ENCODE data around the gene FTSJ1. TPM values are rescaled to one million over a fixed set of nuclear protein-coding genes. Genes with fewer than 3 reads are reported as not detected.
"Not testable (repeated sequence)": the region's sequence is repeated elsewhere in the genome, so short reads cannot be mapped to it uniquely, and the experiment has no call there.

The FTSJ1 gene
- 42.8 TPM for polyA plus RNA-seq (2013, experiment 1 of 4)
- polyA plus RNA-seq (2013, experiment 2 of 4): 41.4 TPM
- 33.4 TPM for polyA plus RNA-seq (2013, experiment 3 of 4)
- 38.0 TPM for polyA plus RNA-seq (2013, experiment 4 of 4)

GRCh38 chrX:48475774-48476577 is at the start of gene FTSJ1:
TSS of gene FTSJ1 (plus strand) at chrX:48476199. CDS start at chrX:48478048, 1,849 bp downstream.
- WGBS, 2 experiments: 0 to 1% methylated on average over 75 of the region's 75 CpGs
- Histone ChIP-seq H3K4me3 (ENCODE audit: insufficient read depth, low read depth, low read length) (peak within 1 kb of the TSS; percentile 67), H3K9me3 (ENCODE audit: control insufficient read depth, low read length) (no peaks in the 10 kb centered on the region), H3K36me3 (ENCODE audit: control insufficient read depth, insufficient read depth, low read length) (no peaks in the 10 kb centered on the region), H3K27me3 (ENCODE audit: control insufficient read depth, insufficient read depth, low read length, poor library complexity, severe bottlenecking) (no peaks in the 10 kb centered on the region), H3K27ac (ENCODE audit: insufficient read depth, low read depth, low read length, poor library complexity, severe bottlenecking) (no peak within 1 kb of the TSS), H3K4me1 (ENCODE audit: control insufficient read depth, insufficient read depth, low read length) (peaks cover 9% of the 10 kb centered on the region)

GRCh38 chrX:48427027-48427716 is 48.8 kb upstream of the FTSJ1 start:
- H3K36me3 ChIP-seq (ENCODE audit: control insufficient read depth, insufficient read depth, low read length); H3K27ac ChIP-seq (ENCODE audit: insufficient read depth, low read depth, low read length, poor library complexity, severe bottlenecking); H3K4me3 ChIP-seq (ENCODE audit: insufficient read depth, low read depth, low read length); H3K27me3 ChIP-seq (ENCODE audit: control insufficient read depth, insufficient read depth, low read length, poor library complexity, severe bottlenecking); H3K4me1 ChIP-seq (ENCODE audit: control insufficient read depth, insufficient read depth, low read length); H3K9me3 ChIP-seq (ENCODE audit: control insufficient read depth, low read length): not testable (repeated sequence)
- no CpG with 5 or more reads among the region's 12 CpGs for WGBS, 2 experiments

GRCh38 chrX:48429606-48430005 is 46.4 kb upstream of the FTSJ1 start:
- not testable (repeated sequence) for H3K27me3 ChIP-seq (ENCODE audit: control insufficient read depth, insufficient read depth, low read length, poor library complexity, severe bottlenecking); H3K27ac ChIP-seq (ENCODE audit: insufficient read depth, low read depth, low read length, poor library complexity, severe bottlenecking); H3K4me3 ChIP-seq (ENCODE audit: insufficient read depth, low read depth, low read length); H3K9me3 ChIP-seq (ENCODE audit: control insufficient read depth, low read length); H3K36me3 ChIP-seq (ENCODE audit: control insufficient read depth, insufficient read depth, low read length); H3K4me1 ChIP-seq (ENCODE audit: control insufficient read depth, insufficient read depth, low read length)
- 71 to 81% methylated on average over 5 of the region's 5 CpGs for WGBS, 2 experiments

- not testable (repeated sequence) for H3K4me3 ChIP-seq (ENCODE audit: insufficient read depth, low read depth, low read length); H3K27ac ChIP-seq (ENCODE audit: insufficient read depth, low read depth, low read length, poor library complexity, severe bottlenecking); H3K4me1 ChIP-seq (ENCODE audit: control insufficient read depth, insufficient read depth, low read length); H3K27me3 ChIP-seq (ENCODE audit: control insufficient read depth, insufficient read depth, low read length, poor library complexity, severe bottlenecking); H3K36me3 ChIP-seq (ENCODE audit: control insufficient read depth, insufficient read depth, low read length); H3K9me3 ChIP-seq (ENCODE audit: control insufficient read depth, low read length)
- WGBS, 2 experiments: 83 to 95% methylated on average over 1 to 3 of the region's 4 CpGs
These were observed 45.8 kb upstream of the FTSJ1 start for GRCh38 chrX:48430166-48430565.

GRCh38 chrX:48433713-48434112 is 42.3 kb upstream of the FTSJ1 start:
- not testable (repeated sequence) for H3K27ac ChIP-seq (ENCODE audit: insufficient read depth, low read depth, low read length, poor library complexity, severe bottlenecking); H3K4me1 ChIP-seq (ENCODE audit: control insufficient read depth, insufficient read depth, low read length); H3K36me3 ChIP-seq (ENCODE audit: control insufficient read depth, insufficient read depth, low read length); H3K9me3 ChIP-seq (ENCODE audit: control insufficient read depth, low read length); H3K4me3 ChIP-seq (ENCODE audit: insufficient read depth, low read depth, low read length); H3K27me3 ChIP-seq (ENCODE audit: control insufficient read depth, insufficient read depth, low read length, poor library complexity, severe bottlenecking)
- WGBS, 2 experiments: 81 to 83% methylated on average over 13 of the region's 13 CpGs

- H3K36me3 ChIP-seq (ENCODE audit: control insufficient read depth, insufficient read depth, low read length); H3K4me3 ChIP-seq (ENCODE audit: insufficient read depth, low read depth, low read length); H3K9me3 ChIP-seq (ENCODE audit: control insufficient read depth, low read length); H3K4me1 ChIP-seq (ENCODE audit: control insufficient read depth, insufficient read depth, low read length); H3K27ac ChIP-seq (ENCODE audit: insufficient read depth, low read depth, low read length, poor library complexity, severe bottlenecking); H3K27me3 ChIP-seq (ENCODE audit: control insufficient read depth, insufficient read depth, low read length, poor library complexity, severe bottlenecking): not testable (repeated sequence)
- 97 to 100% methylated on average over 3 to 5 of the region's 6 CpGs for WGBS, 2 experiments
These were observed 28.8 kb upstream of the FTSJ1 start for GRCh38 chrX:48447201-48447600.

- Histone ChIP-seq H3K9me3 (ENCODE audit: control insufficient read depth, low read length) (no peaks in the 10 kb centered on the region), H3K27me3 (ENCODE audit: control insufficient read depth, insufficient read depth, low read length, poor library complexity, severe bottlenecking) (no peaks in the 10 kb centered on the region), H3K36me3 (ENCODE audit: control insufficient read depth, insufficient read depth, low read length) (no peaks in the 10 kb centered on the region), H3K4me3 (ENCODE audit: insufficient read depth, low read depth, low read length) (no peak overlapping the region), H3K4me1 (ENCODE audit: control insufficient read depth, insufficient read depth, low read length) (no peaks in the 10 kb centered on the region), H3K27ac (ENCODE audit: insufficient read depth, low read depth, low read length, poor library complexity, severe bottlenecking) (no peak overlapping the region)
These were observed 25.9 kb upstream of the FTSJ1 start for GRCh38 chrX:48450076-48450475.

GRCh38 chrX:48451708-48452107 is 24.3 kb upstream of the FTSJ1 start:
- Histone ChIP-seq H3K4me3 (ENCODE audit: insufficient read depth, low read depth, low read length) (no peak overlapping the region), H3K27me3 (ENCODE audit: control insufficient read depth, insufficient read depth, low read length, poor library complexity, severe bottlenecking) (no peaks in the 10 kb centered on the region), H3K9me3 (ENCODE audit: control insufficient read depth, low read length) (no peaks in the 10 kb centered on the region), H3K36me3 (ENCODE audit: control insufficient read depth, insufficient read depth, low read length) (no peaks in the 10 kb centered on the region), H3K27ac (ENCODE audit: insufficient read depth, low read depth, low read length, poor library complexity, severe bottlenecking) (no peak overlapping the region), H3K4me1 (ENCODE audit: control insufficient read depth, insufficient read depth, low read length) (no peaks in the 10 kb centered on the region)
- WGBS, 2 experiments: 68 to 91% methylated on average over 4 of the region's 4 CpGs

GRCh38 chrX:48456628-48457331 is 19.2 kb upstream of the FTSJ1 start:
- H3K36me3 ChIP-seq (ENCODE audit: control insufficient read depth, insufficient read depth, low read length): no peaks in the 10 kb centered on the region
- H3K27me3 ChIP-seq (ENCODE audit: control insufficient read depth, insufficient read depth, low read length, poor library complexity, severe bottlenecking): no peaks in the 10 kb centered on the region
- 88 to 95% methylated on average over 2 to 4 of the region's 6 CpGs for WGBS, 2 experiments
- H3K4me1 ChIP-seq (ENCODE audit: control insufficient read depth, insufficient read depth, low read length): no peaks in the 10 kb centered on the region
- H3K27ac ChIP-seq (ENCODE audit: insufficient read depth, low read depth, low read length, poor library complexity, severe bottlenecking): no peak overlapping the region
- no peaks in the 10 kb centered on the region for H3K9me3 ChIP-seq (ENCODE audit: control insufficient read depth, low read length)
- H3K4me3 ChIP-seq (ENCODE audit: insufficient read depth, low read depth, low read length): no peak overlapping the region

GRCh38 chrX:48458711-48459110 is 17.3 kb upstream of the FTSJ1 start:
- 89 to 92% methylated on average over 6 of the region's 6 CpGs for WGBS, 2 experiments
- Histone ChIP-seq H3K4me3 (ENCODE audit: insufficient read depth, low read depth, low read length) (no peak overlapping the region), H3K36me3 (ENCODE audit: control insufficient read depth, insufficient read depth, low read length) (no peaks in the 10 kb centered on the region), H3K9me3 (ENCODE audit: control insufficient read depth, low read length) (no peaks in the 10 kb centered on the region), H3K27ac (ENCODE audit: insufficient read depth, low read depth, low read length, poor library complexity, severe bottlenecking) (no peak overlapping the region), H3K27me3 (ENCODE audit: control insufficient read depth, insufficient read depth, low read length, poor library complexity, severe bottlenecking) (no peaks in the 10 kb centered on the region), H3K4me1 (ENCODE audit: control insufficient read depth, insufficient read depth, low read length) (no peaks in the 10 kb centered on the region)

All from ectodermal cell (in vitro differentiated cells).